Measurements from ENCODE around the gene CDC42BPB. TPM values are rescaled to one million over a fixed set of nuclear protein-coding genes. Genes with fewer than 3 reads are reported as not detected.

CDC42BPB gene
- total RNA-seq, 1 experiment from 2014 or later, result 103 TPM

GRCh38 chr14:102984336-102985102 lies 72.8 kb downstream of the CDC42BPB start:
- Histone ChIP-seq H4K91ac (ENCODE audit: insufficient read length, low read depth, low read length) (no peak overlapping the region), H2BK20ac (ENCODE audit: low read depth, low read length, poor library complexity, severe bottlenecking) (no peak overlapping the region), H2AFZ (ENCODE audit: low read length) (no peak overlapping the region), H2BK15ac (ENCODE audit: low read depth, low read length) (no peak overlapping the region), H3T11ph (ENCODE audit: low read length) (no peak overlapping the region), H3K79me1 (ENCODE audit: insufficient read depth, low read depth, low read length, poor library complexity, severe bottlenecking) (no peaks in the 10 kb centered on the region), H4K8ac (replicated peaks; ENCODE audit: insufficient read length, low read depth, low read length) (no peak overlapping the region), H3K23me2 (ENCODE audit: insufficient read length, low read depth, low read length, poor library complexity, severe bottlenecking) (no peaks in the 10 kb centered on the region), H3K27ac (ENCODE audit: insufficient read length, low read depth, low read length) (no peak overlapping the region), H3K14ac (ENCODE audit: insufficient read depth, low read length) (no peak overlapping the region), H3K9ac (ENCODE audit: extremely low read depth, insufficient read length, low read length) (no peak overlapping the region), H2AK5ac (ENCODE audit: insufficient read length, low read length) (no peak overlapping the region), H3K23ac (ENCODE audit: insufficient read length, low read depth, low read length) (no peak overlapping the region), H4K20me1 (ENCODE audit: control insufficient read depth, insufficient read depth, insufficient read length) (no peaks in the 10 kb centered on the region), H3K4me1 (ENCODE audit: insufficient read depth, low read length) (no peaks in the 10 kb centered on the region), H3K4ac (ENCODE audit: low read depth, low read length) (no peak overlapping the region), H2BK120ac (ENCODE audit: low read depth, low read length, poor library complexity, severe bottlenecking) (no peak overlapping the region), H3K79me2 (ENCODE audit: insufficient read depth, low read length) (no peaks in the 10 kb centered on the region), H3K56ac (ENCODE audit: insufficient read length, low read depth, low read length) (no peak overlapping the region), H2BK12ac (ENCODE audit: insufficient read length, low read depth, low read length) (no peak overlapping the region), H4K5ac (ENCODE audit: insufficient read length, low read depth, low read length) (no peak overlapping the region), H3K9me3 (ENCODE audit: control insufficient read depth, low read depth, low read length) (no peaks in the 10 kb centered on the region), H2BK5ac (ENCODE audit: insufficient read length, low read length) (no peak overlapping the region), H3K27me3 (ENCODE audit: insufficient read depth, low read length) (no peaks in the 10 kb centered on the region), H3K4me2 (ENCODE audit: insufficient read depth, insufficient read length, low read length) (no peak overlapping the region), H3K18ac (ENCODE audit: insufficient read length, low read depth, low read length) (no peak overlapping the region)
- peaks cover 18 to 21% of the 10 kb centered on the region in 2 experiments for H3K9me3 Mint-ChIP-seq
- H3K36me3 Mint-ChIP-seq (ENCODE audit: insufficient read depth in 1 of 3, low read depth in 3 of 3), result peaks cover 33 to 93% (median 76%) of the 10 kb centered on the region in 3 experiments
- H3K4me1 Mint-ChIP-seq, result peaks cover 0 to 2% of the 10 kb centered on the region in 2 experiments; a peak in 1 of 4 replicates
- TF ChIP-seq, protein P1, sequence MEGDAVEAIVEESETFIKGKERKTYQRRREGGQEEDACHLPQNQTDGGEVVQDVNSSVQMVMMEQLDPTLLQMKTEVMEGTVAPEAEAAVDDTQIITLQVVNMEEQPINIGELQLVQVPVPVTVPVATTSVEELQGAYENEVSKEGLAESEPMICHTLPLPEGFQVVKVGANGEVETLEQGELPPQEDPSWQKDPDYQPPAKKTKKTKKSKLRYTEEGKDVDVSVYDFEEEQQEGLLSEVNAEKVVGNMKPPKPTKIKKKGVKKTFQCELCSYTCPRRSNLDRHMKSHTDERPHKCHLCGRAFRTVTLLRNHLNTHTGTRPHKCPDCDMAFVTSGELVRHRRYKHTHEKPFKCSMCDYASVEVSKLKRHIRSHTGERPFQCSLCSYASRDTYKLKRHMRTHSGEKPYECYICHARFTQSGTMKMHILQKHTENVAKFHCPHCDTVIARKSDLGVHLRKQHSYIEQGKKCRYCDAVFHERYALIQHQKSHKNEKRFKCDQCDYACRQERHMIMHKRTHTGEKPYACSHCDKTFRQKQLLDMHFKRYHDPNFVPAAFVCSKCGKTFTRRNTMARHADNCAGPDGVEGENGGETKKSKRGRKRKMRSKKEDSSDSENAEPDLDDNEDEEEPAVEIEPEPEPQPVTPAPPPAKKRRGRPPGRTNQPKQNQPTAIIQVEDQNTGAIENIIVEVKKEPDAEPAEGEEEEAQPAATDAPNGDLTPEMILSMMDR (conservative IDR thresholded peaks at IDR 0.05), result no peak
- H3K4me3 Mint-ChIP-seq, result no peak overlapping the region; a peak in 1 of 5 replicates
- H3K27me3 Mint-ChIP-seq (ENCODE audit: low read depth), result no peaks in the 10 kb centered on the region; the same call in 1 of the 2 replicates
- no peak for DNase-seq
- H3K27ac Mint-ChIP-seq, result peak overlapping the region in 1 of 3 experiments; percentile 85; a peak in 4 of 7 replicates
- no CpG with 5 or more reads among the region's 19 CpGs for WGBS (ENCODE audit: extremely low coverage, insufficient read length, low lambda C conversion rate)

Measured in H9 (cell line).